ENCODE data around the gene ERC2.

The ERC2 gene

DNA sequence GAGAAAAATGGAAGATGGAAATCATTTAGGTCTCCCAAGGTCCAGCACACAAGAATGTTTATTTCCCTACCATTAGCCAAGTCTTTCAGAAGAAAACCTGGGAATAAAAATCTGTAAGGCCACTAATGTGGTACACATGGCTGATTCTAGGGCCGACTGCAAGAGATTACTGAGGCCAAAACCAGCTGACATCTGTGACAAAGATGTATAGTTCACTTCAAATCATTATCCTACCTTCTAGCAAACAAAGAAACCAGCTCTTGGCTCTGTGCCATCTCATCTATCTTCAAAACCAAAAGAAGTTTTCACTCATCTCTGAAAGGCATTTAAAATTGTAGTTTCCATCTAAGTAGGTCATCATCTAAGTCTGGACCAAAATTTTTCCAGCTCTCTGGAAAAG, 43.9 kb downstream of the ERC2 start (continued):
- TF ChIP-seq, protein P1, sequence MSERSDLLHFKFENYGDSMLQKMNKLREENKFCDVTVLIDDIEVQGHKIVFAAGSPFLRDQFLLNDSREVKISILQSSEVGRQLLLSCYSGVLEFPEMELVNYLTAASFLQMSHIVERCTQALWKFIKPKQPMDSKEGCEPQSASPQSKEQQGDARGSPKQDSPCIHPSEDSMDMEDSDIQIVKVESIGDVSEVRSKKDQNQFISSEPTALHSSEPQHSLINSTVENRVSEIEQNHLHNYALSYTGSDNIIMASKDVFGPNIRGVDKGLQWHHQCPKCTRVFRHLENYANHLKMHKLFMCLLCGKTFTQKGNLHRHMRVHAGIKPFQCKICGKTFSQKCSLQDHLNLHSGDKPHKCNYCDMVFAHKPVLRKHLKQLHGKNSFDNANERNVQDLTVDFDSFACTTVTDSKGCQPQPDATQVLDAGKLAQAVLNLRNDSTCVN (tag by site-specific recombination; optimal IDR thresholded peaks at IDR 0.05) = no peak
- no peak for TF ChIP-seq ZNF175 (tag by site-specific recombination; IDR thresholded peaks at IDR 0.05)

DNA sequence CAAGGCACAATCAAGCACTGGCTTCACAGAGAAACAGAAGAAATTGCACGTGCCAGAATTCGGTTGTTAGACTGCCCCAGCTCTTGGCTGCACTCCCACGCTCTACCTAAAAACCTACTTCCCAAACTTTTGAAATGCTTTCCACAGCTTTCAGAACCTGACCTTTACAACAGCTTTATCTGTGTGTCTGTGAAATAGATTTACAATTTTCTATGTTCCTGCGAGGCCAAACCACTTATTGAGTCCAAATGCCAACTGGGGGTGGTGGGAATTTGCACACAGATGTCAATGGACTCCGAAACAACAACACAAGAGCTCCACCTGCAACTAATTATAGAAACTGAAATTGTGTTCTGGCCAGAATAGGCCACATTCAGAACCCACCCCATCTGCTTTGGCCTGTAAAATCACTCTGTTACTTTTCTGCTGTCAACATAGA, 44.6 kb downstream of the ERC2 start:
- no peak overlapping the region for H3K27ac ChIP-seq (ENCODE audit: extremely low read depth, low read depth, low read length)

DNA sequence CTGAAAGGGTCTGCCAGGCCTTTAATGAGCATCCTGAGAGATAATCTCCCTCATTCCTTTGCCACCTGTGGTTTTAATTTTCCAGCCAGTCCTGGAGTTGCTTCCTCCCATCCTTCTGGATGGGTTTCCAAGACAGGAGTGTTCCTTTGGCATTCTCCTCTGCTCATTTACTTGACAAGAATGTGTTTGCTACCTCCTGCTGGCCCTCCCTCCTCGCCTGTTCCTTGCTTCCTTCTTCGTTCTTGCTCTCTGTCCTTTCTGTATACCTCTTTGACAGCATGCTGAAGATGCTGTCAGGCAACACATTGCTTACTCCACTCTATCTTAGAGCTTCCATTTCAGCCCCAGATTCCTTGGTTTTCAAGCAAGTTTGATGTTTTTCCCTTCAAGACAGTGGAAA, 46.0 kb downstream of the ERC2 start:
- no peaks in the 10 kb centered on the region for H3K36me3 ChIP-seq (ENCODE audit: control insufficient read depth in 2 of 2, insufficient read depth in 1 of 2, low read length in 2 of 2)
- no peak overlapping the region for H3K4me3 ChIP-seq (ENCODE audit: low read depth, low read length)
- TF ChIP-seq SETDB1 (IDR thresholded peaks at IDR 0.05; ENCODE audit: insufficient read length, low read length) = no peak
- TF ChIP-seq ZFP37 (tag by site-specific recombination; IDR thresholded peaks at IDR 0.05) = no peak
- no peak for TF ChIP-seq ZNF121 (tag by site-specific recombination; IDR thresholded peaks at IDR 0.05)
- no peak for TF ChIP-seq GLIS1 (tag by site-specific recombination; IDR thresholded peaks at IDR 0.05)
- no peak for TF ChIP-seq ZNF776 (tag by site-specific recombination; IDR thresholded peaks at IDR 0.05; ENCODE audit: borderline replicate concordance)
- TF ChIP-seq, protein P2, sequence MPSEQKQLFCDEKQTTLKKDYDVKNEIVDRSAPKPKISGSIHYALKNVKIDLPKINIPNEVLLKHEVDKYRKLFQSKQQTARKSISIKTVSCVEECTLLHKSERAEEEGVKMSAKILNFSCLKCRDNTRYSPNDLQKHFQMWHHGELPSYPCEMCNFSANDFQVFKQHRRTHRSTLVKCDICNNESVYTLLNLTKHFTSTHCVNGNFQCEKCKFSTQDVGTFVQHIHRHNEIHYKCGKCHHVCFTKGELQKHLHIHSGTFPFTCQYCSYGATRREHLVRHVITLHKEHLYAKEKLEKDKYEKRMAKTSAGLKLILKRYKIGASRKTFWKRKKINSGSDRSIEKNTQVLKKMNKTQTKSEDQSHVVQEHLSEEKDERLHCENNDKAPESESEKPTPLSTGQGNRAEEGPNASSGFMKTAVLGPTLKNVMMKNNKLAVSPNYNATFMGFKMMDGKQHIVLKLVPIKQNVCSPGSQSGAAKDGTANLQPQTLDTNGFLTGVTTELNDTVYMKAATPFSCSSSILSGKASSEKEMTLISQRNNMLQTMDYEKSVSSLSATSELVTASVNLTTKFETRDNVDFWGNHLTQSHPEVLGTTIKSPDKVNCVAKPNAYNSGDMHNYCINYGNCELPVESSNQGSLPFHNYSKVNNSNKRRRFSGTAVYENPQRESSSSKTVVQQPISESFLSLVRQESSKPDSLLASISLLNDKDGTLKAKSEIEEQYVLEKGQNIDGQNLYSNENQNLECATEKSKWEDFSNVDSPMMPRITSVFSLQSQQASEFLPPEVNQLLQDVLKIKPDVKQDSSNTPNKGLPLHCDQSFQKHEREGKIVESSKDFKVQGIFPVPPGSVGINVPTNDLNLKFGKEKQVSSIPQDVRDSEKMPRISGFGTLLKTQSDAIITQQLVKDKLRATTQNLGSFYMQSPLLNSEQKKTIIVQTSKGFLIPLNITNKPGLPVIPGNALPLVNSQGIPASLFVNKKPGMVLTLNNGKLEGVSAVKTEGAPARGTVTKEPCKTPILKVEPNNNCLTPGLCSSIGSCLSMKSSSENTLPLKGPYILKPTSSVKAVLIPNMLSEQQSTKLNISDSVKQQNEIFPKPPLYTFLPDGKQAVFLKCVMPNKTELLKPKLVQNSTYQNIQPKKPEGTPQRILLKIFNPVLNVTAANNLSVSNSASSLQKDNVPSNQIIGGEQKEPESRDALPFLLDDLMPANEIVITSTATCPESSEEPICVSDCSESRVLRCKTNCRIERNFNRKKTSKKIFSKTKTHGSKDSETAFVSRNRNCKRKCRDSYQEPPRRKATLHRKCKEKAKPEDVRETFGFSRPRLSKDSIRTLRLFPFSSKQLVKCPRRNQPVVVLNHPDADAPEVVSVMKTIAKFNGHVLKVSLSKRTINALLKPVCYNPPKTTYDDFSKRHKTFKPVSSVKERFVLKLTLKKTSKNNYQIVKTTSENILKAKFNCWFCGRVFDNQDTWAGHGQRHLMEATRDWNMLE (tag by site-specific recombination; conservative IDR thresholded peaks at IDR 0.05; ENCODE audit: low read depth) = no peak
- no peak for TF ChIP-seq HOXD13 (CRISPR knock-in tag; IDR thresholded peaks at IDR 0.05; ENCODE audit: borderline replicate concordance)
- TF ChIP-seq, protein P3, sequence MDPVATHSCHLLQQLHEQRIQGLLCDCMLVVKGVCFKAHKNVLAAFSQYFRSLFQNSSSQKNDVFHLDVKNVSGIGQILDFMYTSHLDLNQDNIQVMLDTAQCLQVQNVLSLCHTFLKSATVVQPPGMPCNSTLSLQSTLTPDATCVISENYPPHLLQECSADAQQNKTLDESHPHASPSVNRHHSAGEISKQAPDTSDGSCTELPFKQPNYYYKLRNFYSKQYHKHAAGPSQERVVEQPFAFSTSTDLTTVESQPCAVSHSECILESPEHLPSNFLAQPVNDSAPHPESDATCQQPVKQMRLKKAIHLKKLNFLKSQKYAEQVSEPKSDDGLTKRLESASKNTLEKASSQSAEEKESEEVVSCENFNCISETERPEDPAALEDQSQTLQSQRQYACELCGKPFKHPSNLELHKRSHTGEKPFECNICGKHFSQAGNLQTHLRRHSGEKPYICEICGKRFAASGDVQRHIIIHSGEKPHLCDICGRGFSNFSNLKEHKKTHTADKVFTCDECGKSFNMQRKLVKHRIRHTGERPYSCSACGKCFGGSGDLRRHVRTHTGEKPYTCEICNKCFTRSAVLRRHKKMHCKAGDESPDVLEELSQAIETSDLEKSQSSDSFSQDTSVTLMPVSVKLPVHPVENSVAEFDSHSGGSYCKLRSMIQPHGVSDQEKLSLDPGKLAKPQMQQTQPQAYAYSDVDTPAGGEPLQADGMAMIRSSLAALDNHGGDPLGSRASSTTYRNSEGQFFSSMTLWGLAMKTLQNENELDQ (tag by site-specific recombination; IDR thresholded peaks at IDR 0.05; ENCODE audit: low read depth) = no peak
- TF ChIP-seq, protein P4, sequence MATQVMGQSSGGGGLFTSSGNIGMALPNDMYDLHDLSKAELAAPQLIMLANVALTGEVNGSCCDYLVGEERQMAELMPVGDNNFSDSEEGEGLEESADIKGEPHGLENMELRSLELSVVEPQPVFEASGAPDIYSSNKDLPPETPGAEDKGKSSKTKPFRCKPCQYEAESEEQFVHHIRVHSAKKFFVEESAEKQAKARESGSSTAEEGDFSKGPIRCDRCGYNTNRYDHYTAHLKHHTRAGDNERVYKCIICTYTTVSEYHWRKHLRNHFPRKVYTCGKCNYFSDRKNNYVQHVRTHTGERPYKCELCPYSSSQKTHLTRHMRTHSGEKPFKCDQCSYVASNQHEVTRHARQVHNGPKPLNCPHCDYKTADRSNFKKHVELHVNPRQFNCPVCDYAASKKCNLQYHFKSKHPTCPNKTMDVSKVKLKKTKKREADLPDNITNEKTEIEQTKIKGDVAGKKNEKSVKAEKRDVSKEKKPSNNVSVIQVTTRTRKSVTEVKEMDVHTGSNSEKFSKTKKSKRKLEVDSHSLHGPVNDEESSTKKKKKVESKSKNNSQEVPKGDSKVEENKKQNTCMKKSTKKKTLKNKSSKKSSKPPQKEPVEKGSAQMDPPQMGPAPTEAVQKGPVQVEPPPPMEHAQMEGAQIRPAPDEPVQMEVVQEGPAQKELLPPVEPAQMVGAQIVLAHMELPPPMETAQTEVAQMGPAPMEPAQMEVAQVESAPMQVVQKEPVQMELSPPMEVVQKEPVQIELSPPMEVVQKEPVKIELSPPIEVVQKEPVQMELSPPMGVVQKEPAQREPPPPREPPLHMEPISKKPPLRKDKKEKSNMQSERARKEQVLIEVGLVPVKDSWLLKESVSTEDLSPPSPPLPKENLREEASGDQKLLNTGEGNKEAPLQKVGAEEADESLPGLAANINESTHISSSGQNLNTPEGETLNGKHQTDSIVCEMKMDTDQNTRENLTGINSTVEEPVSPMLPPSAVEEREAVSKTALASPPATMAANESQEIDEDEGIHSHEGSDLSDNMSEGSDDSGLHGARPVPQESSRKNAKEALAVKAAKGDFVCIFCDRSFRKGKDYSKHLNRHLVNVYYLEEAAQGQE (tag by site-specific recombination; IDR thresholded peaks at IDR 0.05) = no peak
- TF ChIP-seq ZNF596 (tag by site-specific recombination; IDR thresholded peaks at IDR 0.05) = no peak
- no peaks in the 10 kb centered on the region for H3K9me3 ChIP-seq (ENCODE audit: control insufficient read depth, insufficient read depth, low read depth, low read length)
- no peaks in the 10 kb centered on the region for H3K4me1 ChIP-seq (ENCODE audit: control insufficient read depth, insufficient read depth, low read length)
- ChIA-PET CTCF (no interaction called here), POLR2A (no interaction called here)
- no peak overlapping the region for H3K27ac ChIP-seq (ENCODE audit: extremely low read depth, low read depth, low read length)

More for the DNA sequence above, 44.6 kb downstream of the ERC2 start:
- H3K4me1 ChIP-seq (ENCODE audit: control insufficient read depth, insufficient read depth, low read length) = no peaks in the 10 kb centered on the region
- ChIA-PET POLR2A (no interaction called here), CTCF (interaction anchor here (0.7 to 1.5 kb wide), 3 partner anchors 24 to 83 kb away, joined by 3 to 4 read pairs (median 4); no protein-coding TSS in a partner anchor)
- no peak overlapping the region for H3K4me3 ChIP-seq (ENCODE audit: low read depth, low read length)
- TF ChIP-seq, protein P5, sequence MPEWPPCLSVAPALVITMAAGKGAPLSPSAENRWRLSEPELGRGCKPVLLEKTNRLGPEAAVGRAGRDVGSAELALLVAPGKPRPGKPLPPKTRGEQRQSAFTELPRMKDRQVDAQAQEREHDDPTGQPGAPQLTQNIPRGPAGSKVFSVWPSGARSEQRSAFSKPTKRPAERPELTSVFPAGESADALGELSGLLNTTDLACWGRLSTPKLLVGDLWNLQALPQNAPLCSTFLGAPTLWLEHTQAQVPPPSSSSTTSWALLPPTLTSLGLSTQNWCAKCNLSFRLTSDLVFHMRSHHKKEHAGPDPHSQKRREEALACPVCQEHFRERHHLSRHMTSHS (tag by site-specific recombination; IDR thresholded peaks at IDR 0.05) = no peak
- no peak for TF ChIP-seq ZNF544 (tag by site-specific recombination; IDR thresholded peaks at IDR 0.05)
- H3K36me3 ChIP-seq (ENCODE audit: control insufficient read depth in 2 of 2, insufficient read depth in 1 of 2, low read length in 2 of 2) = no peaks in the 10 kb centered on the region
- no peaks in the 10 kb centered on the region for H3K9me3 ChIP-seq (ENCODE audit: control insufficient read depth, insufficient read depth, low read depth, low read length)

Data from HEK293 (cell line).